Left ventricle myocardium superior (tissue), 1 donor: ENCODE results near the gene LYST. TPM values are rescaled to one million over a fixed set of nuclear protein-coding genes. Genes with fewer than 3 reads are reported as not detected.
A peak's percentile ranks its signal among the peaks of the same experiment; 100 is the strongest.

ENCODE experiments used
- ATAC-seq: fragments of 200-7000 bp; cut with Tn5 transposase; one replicate; pipeline ENCODE4 v1.9.1; 2020; ENCODE audit warnings: mild to moderate bottlenecking, moderate library complexity
- DNase-seq: peaks from one replicate; pipeline ENCODE4 v3.0.0-alpha.2; 2020
- intact Hi-C: fragments of 100-400 bp; cut with micrococcal nuclease; formaldehyde crosslinking; loops from one replicate; pipeline ENCODE4 v1.11.0; 2022
- total RNA-seq: library from RNA; stranded (reverse); fragmentation: NEBNext Ultra II Directional; extraction: Animal tissue kit (Norgen Biotek cat#: 25700); gene quantifications from one replicate; pipeline ENCODE4 v1.2.1, GENCODE V29; 2021
- donor health status: DM: no; HTN: yes; CAD: no; lungs with severe emphysema.

Gene LYST
- total RNA-seq, 1 donor from 2014 or later: 11.9 TPM

DNA sequence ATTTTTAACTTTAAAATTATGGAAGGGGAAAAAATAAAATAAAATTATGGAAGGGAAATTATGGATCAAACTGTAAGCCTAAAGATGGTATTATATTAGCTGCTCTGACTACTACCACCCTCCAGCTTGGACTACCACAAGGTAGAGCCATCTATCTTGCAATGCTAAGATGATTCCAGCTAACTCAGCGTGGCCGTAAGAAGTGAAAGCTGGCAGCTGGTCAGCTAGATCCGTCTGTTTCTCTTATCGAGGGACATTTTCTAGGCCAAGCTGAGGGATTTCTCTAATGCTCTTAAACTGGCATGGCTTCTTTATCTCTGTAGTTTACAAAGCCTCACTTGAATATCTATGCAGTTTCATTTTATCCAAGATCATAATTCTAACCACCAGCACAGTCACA lies 31.5 kb downstream of the LYST start:
- intact Hi-C loops: no loop called here
- DNase-seq (peak; percentile 38), ATAC-seq (peak; percentile 75)

DNA sequence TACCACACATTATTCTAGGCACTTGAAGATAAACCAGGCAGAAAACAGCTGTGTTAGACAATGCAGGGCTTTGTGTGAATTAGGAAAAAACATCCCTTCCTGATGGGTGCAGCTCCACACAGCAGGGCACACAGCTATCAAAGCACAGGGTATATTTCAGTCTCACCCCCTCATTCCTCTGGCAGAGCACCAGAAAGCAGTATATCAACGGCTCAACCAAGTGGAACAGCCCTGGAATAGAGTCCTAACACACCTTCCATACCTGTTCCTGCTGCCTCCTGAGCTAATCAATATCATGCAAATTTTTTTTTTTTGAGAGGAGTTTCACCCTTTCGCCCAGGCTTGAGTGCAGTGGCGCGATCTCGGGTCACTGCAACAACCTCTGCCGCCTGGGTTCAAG lies 32.1 kb downstream of the LYST start:
- DNase-seq (no peak), ATAC-seq (peak; percentile 64)
- intact Hi-C loops: no loop called here

DNA sequence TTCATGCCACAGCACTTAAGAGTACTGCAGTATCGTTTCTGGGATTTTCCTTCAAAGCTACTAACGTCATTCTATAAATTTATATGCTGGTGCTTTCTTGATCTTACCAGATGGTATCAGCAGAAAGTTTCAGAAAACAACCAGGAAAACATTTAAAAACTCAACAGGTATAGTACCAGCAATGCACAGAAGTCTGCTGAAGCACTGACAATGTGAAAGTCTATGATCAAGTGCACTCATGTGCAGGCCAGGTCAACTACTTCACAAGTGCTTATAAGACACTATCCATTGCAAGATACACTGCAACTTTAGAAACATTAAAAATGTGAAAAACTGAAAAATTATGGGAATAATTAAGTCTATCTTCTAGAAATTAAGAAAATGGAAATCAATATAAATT lies 34.7 kb downstream of the LYST start:
- ATAC-seq (no peak), DNase-seq (no peak)
- intact Hi-C loops: no loop called here

- ATAC-seq (peak; percentile 95), DNase-seq (peak; percentile 34)
- intact Hi-C loops: no loop called here
These were observed 35.6 kb downstream of the LYST start for GRCh38 chr1:235831148-235831547.

GRCh38 chr1:235826102-235826854 lies 40.4 kb downstream of the LYST start:
- ATAC-seq (no peak), DNase-seq (no peak)
- intact Hi-C loops: no loop called here

- ATAC-seq: no peak
- no peak for DNase-seq
- intact Hi-C loops: no loop called here
These were observed 41.5 kb downstream of the LYST start for GRCh38 chr1:235825229-235825628.

DNA sequence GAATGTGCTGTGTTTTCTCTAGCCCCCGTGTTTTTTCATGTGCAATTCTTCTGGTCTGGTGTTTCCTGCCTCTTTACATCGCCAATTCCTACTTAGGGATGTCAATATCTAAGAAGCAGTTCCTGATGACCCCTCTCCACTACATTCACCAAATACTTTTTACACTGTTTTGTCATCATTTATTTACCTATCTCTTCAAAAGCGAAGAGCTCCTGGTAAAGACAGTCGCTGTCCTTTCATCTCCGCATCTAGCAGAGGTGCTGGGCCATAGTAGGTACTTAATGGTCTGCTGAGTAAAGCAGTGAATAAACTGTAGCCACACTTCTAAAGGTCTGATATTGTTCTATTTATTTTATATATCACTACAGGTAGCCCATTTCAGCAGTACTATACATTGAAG lies 43.0 kb downstream of the LYST start:
- ATAC-seq (no peak), DNase-seq (no peak)
- intact Hi-C loops: no loop called here

GRCh38 chr1:235822685-235823084 lies 44.0 kb downstream of the LYST start:
- ATAC-seq (no peak), DNase-seq (no peak)
- intact Hi-C loops: no loop called here

GRCh38 chr1:235821361-235821981 lies 45.2 kb downstream of the LYST start:
- ATAC-seq: no peak
- intact Hi-C loops: no loop called here

DNA sequence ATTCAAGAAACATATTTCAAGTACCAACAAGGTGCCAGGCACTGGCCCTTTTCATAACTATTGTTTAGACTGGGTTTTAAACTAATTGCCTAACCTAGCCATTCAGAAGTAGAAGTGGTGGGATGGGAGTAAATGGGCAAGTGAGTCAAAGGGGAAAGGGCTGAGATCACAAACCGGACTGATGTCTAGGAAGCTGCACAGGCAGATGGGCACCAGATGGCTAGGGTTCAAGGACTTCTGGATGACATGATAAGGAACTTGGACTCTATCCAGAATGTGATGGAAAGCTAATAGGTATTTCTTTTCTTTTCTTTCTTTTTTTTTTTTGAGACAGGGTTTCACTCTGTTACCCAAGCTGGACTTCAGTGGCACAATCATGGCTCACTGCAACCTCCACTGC lies 46.6 kb downstream of the LYST start:
- no peak for ATAC-seq
- DNase-seq: no peak
- intact Hi-C loops: no loop called here

More at GRCh38 chr1:235821361-235821981, 45.2 kb downstream of the LYST start:
- no peak for DNase-seq

DNA sequence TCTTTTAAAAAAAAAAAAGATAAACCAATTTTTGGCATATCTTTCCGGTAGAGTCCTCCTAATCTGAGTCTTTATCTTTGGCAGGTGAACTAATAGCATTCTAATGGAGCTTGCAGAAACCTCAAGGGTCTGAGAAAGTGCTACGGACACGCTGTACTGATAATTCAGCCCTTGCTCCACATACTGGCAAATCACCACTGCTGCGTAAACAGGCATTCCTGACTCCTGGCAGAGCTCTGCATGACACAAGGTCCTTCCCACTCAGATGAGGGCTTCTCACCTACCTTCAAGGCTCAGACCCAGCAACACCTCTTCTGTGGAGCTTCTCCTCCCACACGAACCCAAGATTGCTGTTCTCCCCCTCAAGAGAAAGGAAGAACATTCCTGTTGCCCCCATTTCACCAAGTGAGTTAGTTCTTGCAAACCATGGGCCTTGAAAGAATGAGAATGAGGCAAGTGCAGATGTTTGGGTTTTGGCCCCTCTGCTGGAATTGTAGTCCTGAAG lies 48.0 kb downstream of the LYST start:
- intact Hi-C loops: no loop called here
- peak; percentile 58 for ATAC-seq
- no peak for DNase-seq

DNA sequence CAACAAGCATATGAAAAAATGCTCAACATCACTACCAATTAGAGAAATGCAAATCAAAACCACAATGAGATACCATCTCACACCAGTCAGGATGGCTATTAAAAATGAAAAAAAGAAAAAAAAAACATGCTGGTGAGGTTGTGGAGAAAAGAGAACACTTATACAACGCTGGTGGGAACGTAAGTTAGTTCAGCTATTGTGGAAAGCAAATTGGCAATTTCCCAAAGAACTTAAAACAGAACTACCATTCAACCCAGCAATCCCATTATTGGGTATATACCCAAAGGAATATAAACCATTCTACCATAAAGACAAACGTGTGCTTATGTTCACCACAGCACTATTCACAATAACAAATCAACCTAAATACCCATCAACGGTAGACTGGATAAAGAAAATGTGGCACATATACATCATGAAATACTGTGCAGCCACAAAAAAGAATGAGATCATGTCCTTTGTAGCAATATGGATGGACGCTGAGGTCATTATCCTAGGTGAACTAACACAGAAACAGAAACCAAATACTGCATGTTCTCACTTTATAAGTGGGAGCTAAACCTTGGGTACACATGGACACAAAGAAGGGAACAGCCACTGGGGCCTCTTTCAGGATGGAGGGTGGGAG lies 49.5 kb downstream of the LYST start:
- intact Hi-C loops: no loop called here
- no peak for DNase-seq
- ATAC-seq: no peak

GRCh38 chr1:235809688-235810397 lies 56.9 kb downstream of the LYST start:
- ATAC-seq (no peak), DNase-seq (no peak)
- intact Hi-C loops: no loop called here

- no peak for DNase-seq
- no peak for ATAC-seq
- intact Hi-C loops: no loop called here
These were observed 58.5 kb downstream of the LYST start for GRCh38 chr1:235808223-235808622.

GRCh38 chr1:235806123-235806522 lies 60.6 kb downstream of the LYST start:
- ATAC-seq: no peak
- intact Hi-C loops: no loop called here
- no peak for DNase-seq

DNA sequence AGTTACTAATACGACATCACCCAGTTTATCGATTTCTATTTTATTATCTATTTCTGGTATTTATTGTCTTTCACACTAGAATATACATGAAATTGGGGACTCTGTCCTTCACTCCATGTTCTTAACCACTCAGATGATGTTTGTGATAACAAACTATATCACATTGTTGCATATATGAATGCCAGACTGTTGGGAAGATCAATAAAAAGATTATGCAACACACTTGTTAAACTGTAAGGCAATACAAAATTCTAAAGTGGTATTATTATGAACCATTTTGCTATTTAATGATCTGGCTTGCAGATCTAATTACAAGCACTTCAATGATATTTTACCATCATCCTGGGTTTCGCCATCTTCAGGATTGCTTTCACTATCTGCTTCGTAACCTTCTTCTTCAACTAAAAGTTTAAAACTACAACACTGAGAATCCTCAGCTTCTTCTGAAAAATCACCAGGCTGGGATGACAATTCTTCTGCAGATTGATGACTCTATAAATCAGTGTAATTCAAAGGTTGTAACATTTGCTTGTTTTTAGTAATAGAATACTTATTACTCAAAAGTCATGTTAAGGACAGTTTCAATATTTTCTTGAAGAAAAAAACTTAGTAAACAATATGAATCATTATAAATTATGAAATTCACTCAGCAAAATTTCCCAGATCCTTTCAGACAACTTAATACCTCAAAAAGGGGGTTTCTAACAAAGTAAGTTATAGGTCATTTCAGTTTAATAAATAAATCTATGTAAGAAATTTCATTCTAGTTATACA lies 63.9 kb downstream of the LYST start:
- ATAC-seq (no peak), DNase-seq (no peak)
- intact Hi-C loops: no loop called here

DNA sequence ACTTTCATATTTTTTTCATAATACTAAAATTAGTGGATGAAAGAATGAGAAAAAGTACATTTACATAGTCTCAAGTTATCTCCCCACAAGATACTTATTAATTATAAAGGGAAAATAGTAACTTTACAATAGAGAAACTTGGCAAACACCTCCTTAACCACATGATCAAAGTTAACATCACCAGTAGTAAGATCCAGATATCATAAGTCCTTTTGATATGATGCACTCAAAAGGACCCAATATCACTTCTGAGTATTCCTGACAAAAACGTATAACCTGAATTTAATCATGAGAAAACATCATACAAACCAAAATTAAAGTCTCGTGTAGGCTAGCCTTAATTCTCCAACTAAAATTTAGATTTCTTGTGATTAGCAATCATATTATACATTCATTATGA lies 67.4 kb downstream of the LYST start:
- DNase-seq (no peak), ATAC-seq (no peak)
- intact Hi-C loops: no loop called here

DNA sequence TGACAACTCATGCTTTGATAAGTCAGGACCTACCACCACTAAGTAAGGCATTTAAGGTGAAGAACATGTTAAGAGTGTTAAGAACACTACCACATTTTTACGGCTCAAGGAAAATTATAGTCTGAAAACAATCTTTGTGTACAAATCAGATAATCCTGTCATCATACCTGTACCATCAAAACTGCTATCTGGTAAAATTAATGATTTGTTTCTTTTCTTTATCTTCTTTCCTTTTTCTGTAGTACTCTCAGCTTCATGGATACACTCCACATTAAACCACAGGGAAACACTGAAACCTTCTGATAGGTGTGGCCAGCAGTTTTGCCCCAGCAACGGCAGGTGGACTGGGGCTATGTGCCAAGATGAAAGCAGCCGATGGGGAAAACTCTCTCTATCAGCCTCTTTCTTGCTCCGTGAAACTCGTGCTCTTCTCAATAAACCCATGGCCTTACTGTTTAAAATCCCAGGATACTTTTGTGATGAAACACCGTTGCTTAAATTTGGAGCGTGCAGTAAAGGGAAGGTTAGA lies 75.1 kb downstream of the LYST start:
- intact Hi-C loops: no loop called here
- ATAC-seq (no peak), DNase-seq (no peak)

- DNase-seq: no peak
- ATAC-seq: no peak
- intact Hi-C loops: no loop called here
These were observed 76.6 kb downstream of the LYST start for GRCh38 chr1:235790123-235790522.
